HEK293 (cell line): ENCODE results near the gene NOSIP.
"Not testable (repeated sequence)": the region's sequence is repeated elsewhere in the genome, so short reads cannot be mapped to it uniquely, and the experiment has no call there.

ENCODE experiments used
- CTCF ChIA-PET: fragments of 350-600 bp; formaldehyde crosslinking; extraction: SDS; loops from one replicate; lab custom pipeline; 2021; ENCODE audit warnings: antibody characterized with exemption; lab: Yijun Ruan, JAX
- POLR2A ChIA-PET: fragments of 300-600 bp; formaldehyde crosslinking; extraction: SDS; loops from one replicate; lab custom pipeline; 2020; ENCODE audit warnings: antibody characterized with exemption, inconsistent platforms; lab: Yijun Ruan, JAX
- H3K27ac ChIP-seq: fragments of 200-500 bp; sonication (Bioruptor generic); 2 replicates; pipeline ENCODE4 v1.5.1; 2014; ENCODE audit warnings: low read depth, low read length, control low read depth, inconsistent platforms; ENCODE audit errors: extremely low read depth
- H3K36me3 ChIP-seq, 2 experiments: fragments of 200-500 bp in 1 of 2; sonication (Bioruptor generic) in 1 of 2; 1 replicate in 1 of 2; 2 replicates in 1 of 2; pipeline ENCODE4 v1.5.1; 2014 to 2017; ENCODE audit warnings: inconsistent platforms in 2 of 2, low read length in 2 of 2; ENCODE audit not compliant: control insufficient read depth in 2 of 2, insufficient read depth in 1 of 2
- H3K4me1 ChIP-seq: fragments of 200-500 bp; sonication (Bioruptor generic); 2 replicates; pipeline ENCODE4 v1.5.1; 2014; ENCODE audit warnings: mild to moderate bottlenecking, low read length, inconsistent platforms; ENCODE audit not compliant: control insufficient read depth, insufficient read depth
- H3K4me3 ChIP-seq: 2 replicates; pipeline ENCODE4 v1.5.1; 2011; ENCODE audit warnings: low read depth, mild to moderate bottlenecking, control low read depth, low read length, moderate library complexity
- H3K9me3 ChIP-seq: fragments of 200-500 bp; sonication (Bioruptor generic); 2 replicates; pipeline ENCODE4 v1.5.1; 2014; ENCODE audit warnings: low read depth, low read length, inconsistent platforms; ENCODE audit not compliant: control insufficient read depth, insufficient read depth
- BCL11B ChIP-seq: fragments of 450-650 bp; formaldehyde crosslinking; IDR thresholded peaks from 2 replicates; pipeline ENCODE4 v1.5.1; 2016; ENCODE audit warnings: low read depth, missing biosample characterization, missing genetic modification characterization
- GLI2 ChIP-seq: fragments of 450-650 bp; formaldehyde crosslinking; IDR thresholded peaks from 2 replicates; pipeline ENCODE4; 2017; ENCODE audit warnings: missing biosample characterization, missing genetic modification characterization, low read depth, borderline replicate concordance
- GLIS2 ChIP-seq: fragments of 450-650 bp; formaldehyde crosslinking; IDR thresholded peaks from 2 replicates; pipeline ENCODE4 v1.5.1; 2016; ENCODE audit warnings: missing biosample characterization, missing genetic modification characterization
- KLF16 ChIP-seq: fragments of 450-650 bp; formaldehyde crosslinking; IDR thresholded peaks from 2 replicates; pipeline ENCODE4 v1.5.1; 2017; ENCODE audit warnings: missing biosample characterization, missing genetic modification characterization
- REPIN1 ChIP-seq: fragments of 450-650 bp; formaldehyde crosslinking; IDR thresholded peaks from 2 replicates; pipeline ENCODE4 v1.5.1; 2017; ENCODE audit warnings: missing biosample characterization, missing genetic modification characterization, low read depth
- SP2 ChIP-seq: fragments of 450-650 bp; formaldehyde crosslinking; IDR thresholded peaks from 2 replicates; pipeline ENCODE4 v1.5.1; 2016; ENCODE audit warnings: missing biosample characterization, missing genetic modification characterization
- ZBTB10 ChIP-seq: fragments of 450-650 bp; formaldehyde crosslinking; IDR thresholded peaks from 2 replicates; pipeline ENCODE4 v1.5.1; 2016; ENCODE audit warnings: missing biosample characterization, missing genetic modification characterization
- ZBTB48 ChIP-seq: fragments of 450-650 bp; formaldehyde crosslinking; IDR thresholded peaks from 2 replicates; pipeline ENCODE4 v1.5.1; 2016; ENCODE audit warnings: missing biosample characterization, missing genetic modification characterization
- ZBTB7A ChIP-seq: fragments of 450-650 bp; formaldehyde crosslinking; IDR thresholded peaks from 2 replicates; pipeline ENCODE4 v1.5.1; 2016; ENCODE audit warnings: low read depth, missing biosample characterization, missing genetic modification characterization
- ZNF10 ChIP-seq: fragments of 450-650 bp; formaldehyde crosslinking; IDR thresholded peaks from 2 replicates; pipeline ENCODE4 v1.5.1; 2017; ENCODE audit warnings: missing biosample characterization, missing genetic modification characterization
- ZNF140 ChIP-seq: fragments of 450-650 bp; formaldehyde crosslinking; IDR thresholded peaks from 2 replicates; pipeline ENCODE4 v1.5.1; 2016; ENCODE audit warnings: missing biosample characterization, missing genetic modification characterization
- ZNF2 ChIP-seq: fragments of 450-650 bp; formaldehyde crosslinking; IDR thresholded peaks from 2 replicates; pipeline ENCODE4 v1.5.1; 2016; ENCODE audit warnings: missing biosample characterization, missing genetic modification characterization
- ZNF221 ChIP-seq: fragments of 450-650 bp; formaldehyde crosslinking; IDR thresholded peaks from 2 replicates; pipeline ENCODE4 v1.5.1; 2017; ENCODE audit warnings: missing biosample characterization, missing genetic modification characterization, borderline replicate concordance
- ZNF23 ChIP-seq: fragments of 450-650 bp; formaldehyde crosslinking; IDR thresholded peaks from 2 replicates; pipeline ENCODE4 v1.5.1; 2016; ENCODE audit warnings: missing biosample characterization, missing genetic modification characterization, borderline replicate concordance
- ZNF26 ChIP-seq: fragments of 450-650 bp; formaldehyde crosslinking; IDR thresholded peaks from 2 replicates; pipeline ENCODE4 v1.5.1; 2016; ENCODE audit warnings: missing biosample characterization, missing genetic modification characterization
- ZNF391 ChIP-seq: fragments of 450-650 bp; formaldehyde crosslinking; IDR thresholded peaks from 2 replicates; pipeline ENCODE4 v1.5.1; 2016; ENCODE audit warnings: low read depth, missing biosample characterization, missing genetic modification characterization, borderline replicate concordance
- ZNF548 ChIP-seq: fragments of 450-650 bp; formaldehyde crosslinking; IDR thresholded peaks from 2 replicates; pipeline ENCODE4 v1.5.1; 2016; ENCODE audit warnings: missing biosample characterization, missing genetic modification characterization
- ZNF580 ChIP-seq: fragments of 450-650 bp; formaldehyde crosslinking; IDR thresholded peaks from 2 replicates; pipeline ENCODE4 v1.5.1; 2016; ENCODE audit warnings: missing biosample characterization, missing genetic modification characterization
- ZNF639 ChIP-seq: fragments of 450-650 bp; formaldehyde crosslinking; IDR thresholded peaks from 2 replicates; pipeline ENCODE4 v1.5.1; 2016; ENCODE audit warnings: missing biosample characterization, missing genetic modification characterization
- ZNF664 ChIP-seq: fragments of 450-650 bp; formaldehyde crosslinking; IDR thresholded peaks from 2 replicates; pipeline ENCODE4 v1.5.1; 2016; ENCODE audit warnings: missing biosample characterization, missing genetic modification characterization

NOSIP gene

GRCh38 chr19:49624967-49625910 is 44.9 kb upstream of the NOSIP start:
- no peak overlapping the region for H3K27ac ChIP-seq
- H3K36me3 ChIP-seq, result peaks cover 38 to 41% of the 10 kb centered on the region in 2 experiments
- H3K4me3 ChIP-seq, result no peak overlapping the region
- H3K9me3 ChIP-seq, result no peaks in the 10 kb centered on the region
- POLR2A ChIA-PET, result interaction anchor here (0.7 to 1.4 kb wide), 3 partner anchors 15 to 33 kb away, joined by 4 to 5 read pairs (median 4); partner anchors contain the start of gene RRAS
- TF ChIP-seq GLIS2 (tag by site-specific recombination) (0 out of 2 replicates have a peak, but pooled peaks have one; percentile 20), ZNF391 (tag by site-specific recombination) (no peak)
- TF ChIP-seq, all 188 proteins: peak for 1
- CTCF ChIA-PET, result interaction anchor here (1.0 to 1.1 kb wide), 2 partner anchors 29 to 55 kb away, joined by 3 read pairs; no protein-coding TSS in a partner anchor
- no peaks in the 10 kb centered on the region for H3K4me1 ChIP-seq

- H3K27ac ChIP-seq, H3K9me3 ChIP-seq, H3K4me1 ChIP-seq, H3K4me3 ChIP-seq: not testable (repeated sequence)
- ChIA-PET POLR2A (interaction anchor here (0.5 to 2.1 kb wide), 3 partner anchors 23 to 222 kb away, joined by 3 to 9 read pairs (median 5); no protein-coding TSS in a partner anchor), CTCF (interaction anchor here (0.7 to 1.2 kb wide), 3 partner anchors 14 to 818 kb away, joined by 3 to 4 read pairs (median 3); no protein-coding TSS in a partner anchor)
- peaks cover 68 to 78% of the 10 kb centered on the region in 2 experiments for H3K36me3 ChIP-seq
Observed at GRCh38 chr19:49617860-49618259, 37.5 kb upstream of the NOSIP start.

- H3K9me3 ChIP-seq, result no peaks in the 10 kb centered on the region
- TF ChIP-seq ZNF23 (no peak), ZNF664 (0 out of 2 replicates have a peak, but pooled peaks have one; percentile 34), ZBTB7A (tag by site-specific recombination) (no peak), ZBTB48 (tag by site-specific recombination) (no peak), ZNF26 (peak; percentile 98), ZNF639 (tag by site-specific recombination) (no peak)
- no peak overlapping the region for H3K27ac ChIP-seq
- peaks cover 70 to 78% of the 10 kb centered on the region in 2 experiments for H3K36me3 ChIP-seq
- H3K4me3 ChIP-seq, result no peak overlapping the region
- no peaks in the 10 kb centered on the region for H3K4me1 ChIP-seq
- ChIA-PET POLR2A (interaction anchor here (0.5 to 2.1 kb wide), 4 partner anchors 11 to 121 kb away, joined by 3 to 9 read pairs (median 5); no protein-coding TSS in a partner anchor), CTCF (interaction anchor here (1.0 to 1.2 kb wide), 3 partner anchors 46 to 71 kb away, joined by 3 to 4 read pairs (median 4); no protein-coding TSS in a partner anchor)
Observed at GRCh38 chr19:49616945-49617344, 36.6 kb upstream of the NOSIP start.

GRCh38 chr19:49616532-49616931 is 36.2 kb upstream of the NOSIP start:
- no peaks in the 10 kb centered on the region for H3K4me1 ChIP-seq
- no peaks in the 10 kb centered on the region for H3K9me3 ChIP-seq
- no peak overlapping the region for H3K27ac ChIP-seq
- POLR2A ChIA-PET, result interaction anchor here (0.5 to 2.1 kb wide), 2 partner anchors 23 to 24 kb away, joined by 4 to 9 read pairs; no protein-coding TSS in a partner anchor
- CTCF ChIA-PET, result interaction anchor here (1.0 kb wide), 2 partner anchors 55 to 70 kb away, joined by 3 to 4 read pairs; no protein-coding TSS in a partner anchor
- H3K4me3 ChIP-seq, result no peak overlapping the region
- H3K36me3 ChIP-seq, result peaks cover 66 to 74% of the 10 kb centered on the region in 2 experiments
- no peak for TF ChIP-seq SP2 (tag by site-specific recombination)
- no peak for TF ChIP-seq ZNF10
- no peak for TF ChIP-seq ZNF580 (tag by site-specific recombination)
- no peak for TF ChIP-seq GLI2 (tag by site-specific recombination)
- no peak for TF ChIP-seq ZNF221 (tag by site-specific recombination)
- TF ChIP-seq ZNF548 (tag by site-specific recombination), result no peak
- TF ChIP-seq ZNF2 (tag by site-specific recombination), result no peak
- no peak for TF ChIP-seq KLF16 (tag by site-specific recombination)
- TF ChIP-seq ZBTB10 (tag by site-specific recombination), result no peak
- no peak for TF ChIP-seq REPIN1 (tag by site-specific recombination)
- no peak for TF ChIP-seq BCL11B (tag by site-specific recombination)
- no peak for TF ChIP-seq ZNF140
